Muscle of back (tissue), 11 donors: Measurements from ENCODE around the gene FBXO47. TPM values are rescaled to one million over a fixed set of nuclear protein-coding genes. Genes with fewer than 3 reads are reported as not detected.
A peak's percentile ranks its signal among the peaks of the same experiment; 100 is the strongest.
"Not testable (repeated sequence)": the region's sequence is repeated elsewhere in the genome, so short reads cannot be mapped to it uniquely, and the experiment has no call there.

ENCODE experiments used
- DNase-seq, 3 donors: peaks; one replicate each; pipeline versions ENCODE4 v3.0.0 to v3.0.0-alpha.2; 2013
- polyA plus RNA-seq, 10 donors: library from polyadenylated mRNA; unstranded; fragments of 120-200 nt; gene quantifications; one replicate each; pipeline ENCODE4 v1.2.1, GENCODE V29; 2013; ENCODE audit not compliant: insufficient read length in 10 of 10

The FBXO47 gene
- polyA plus RNA-seq, 10 donors, result 0.12 TPM; not detected in 9

GRCh38 chr17:38981636-38982035, 14.4 kb upstream of the FBXO47 start:
- DNase-seq, result no peak

GRCh38 chr17:38980490-38981217, 13.5 kb upstream of the FBXO47 start:
- peak in 2 of 3 donors; percentile 17 to 33 for DNase-seq

- DNase-seq, result no peak
Observed at GRCh38 chr17:38978180-38978579, 11.0 kb upstream of the FBXO47 start.

GRCh38 chr17:38976187-38976551, 9.0 kb upstream of the FBXO47 start:
- DNase-seq, result peak in 1 of 3 donors; percentile 9

- DNase-seq, result no peak
Observed at GRCh38 chr17:38970804-38971203, 3.6 kb upstream of the FBXO47 start.

- DNase-seq, result no peak
Observed at GRCh38 chr17:38970128-38970527, 2.9 kb upstream of the FBXO47 start.

GRCh38 chr17:38969281-38969680, 2.1 kb upstream of the FBXO47 start:
- no peak for DNase-seq

GRCh38 chr17:38961413-38961812, 5.8 kb downstream of the FBXO47 start:
- DNase-seq, result no peak

- no peak for DNase-seq
Observed at GRCh38 chr17:38960402-38960801, 6.8 kb downstream of the FBXO47 start.

GRCh38 chr17:38959508-38959907, 7.7 kb downstream of the FBXO47 start:
- no peak for DNase-seq

- peak in 1 of 3 donors; percentile 47 for DNase-seq
Observed at GRCh38 chr17:38958756-38959155, 8.4 kb downstream of the FBXO47 start.

- peak in 1 of 3 donors; percentile 42 for DNase-seq
Observed at GRCh38 chr17:38958326-38958725, 8.9 kb downstream of the FBXO47 start.

- DNase-seq, result not testable (repeated sequence)
Observed at GRCh38 chr17:38953800-38954199, 13.4 kb downstream of the FBXO47 start.

GRCh38 chr17:38947189-38947588, 20.0 kb downstream of the FBXO47 start:
- no peak for DNase-seq

GRCh38 chr17:38943607-38944006, 23.6 kb downstream of the FBXO47 start:
- no peak for DNase-seq

GRCh38 chr17:38942696-38943334, 24.4 kb downstream of the FBXO47 start:
- DNase-seq, result peak in 1 of 3 donors; percentile 28

- no peak for DNase-seq
Observed at GRCh38 chr17:38940404-38940803, 26.8 kb downstream of the FBXO47 start.

- DNase-seq, result no peak
Observed at GRCh38 chr17:38939987-38940386, 27.2 kb downstream of the FBXO47 start.

GRCh38 chr17:38933962-38934361, 33.2 kb downstream of the FBXO47 start:
- DNase-seq, result not testable (repeated sequence)

- DNase-seq, result not testable (repeated sequence)
Observed at GRCh38 chr17:38930782-38931181, 36.4 kb downstream of the FBXO47 start.

GRCh38 chr17:38926293-38927070, 40.7 kb downstream of the FBXO47 start:
- no peak for DNase-seq

- peak in 2 of 3 donors; percentile 51 to 80 for DNase-seq
Observed at GRCh38 chr17:38925263-38925995, 41.8 kb downstream of the FBXO47 start, which contains the start of gene LASP1NB. Gene LASP1NB, plus strand, starts transcription at chr17:38925614.
